ENCODE results near the gene RACGAP1. TPM values are rescaled to one million over a fixed set of nuclear protein-coding genes. Genes with fewer than 3 reads are reported as not detected.

Gene RACGAP1
- total and polyA plus RNA-seq, 2 of the 8 experiments (the other 6 are each of a cell fraction or from before 2014, with no cell fraction given) = 18.0 to 66.3 TPM

- no peaks in the 10 kb centered on the region for H3K9me3 ChIP-seq (ENCODE audit: insufficient read depth in 2 of 2, low read depth in 1 of 2, low read length in 1 of 2)
- H3K4me1 ChIP-seq (replicated peaks in 1 of 4; ENCODE audit: control insufficient read depth in 3 of 4, insufficient read depth in 4 of 4, low read length in 3 of 4) = peaks cover 0 to 9% (median 3%) of the 10 kb centered on the region in 4 experiments; a peak in 5 of 7 replicates
- no peaks in the 10 kb centered on the region for H3K23me2 ChIP-seq (ENCODE audit: low read depth, low read length)
- no peak overlapping the region for H3K4me3 ChIP-seq (ENCODE audit: extremely low read depth in 1 of 4, insufficient read depth in 2 of 4, low read depth in 3 of 4, low read length in 4 of 4)
- no peak overlapping the region for H3K18ac ChIP-seq (ENCODE audit: extremely low read depth, low read length)
- no peak for FAIRE-seq
- H4K20me1 ChIP-seq (replicated peaks in 1 of 2; ENCODE audit: control insufficient read depth in 1 of 2, insufficient read depth in 2 of 2, low read length in 2 of 2) = no peaks in the 10 kb centered on the region
- 89% methylated on average over 5 of the region's 5 CpGs; no CpG with 5 or more reads in 1 of the 2 experiments for WGBS, 2 experiments (ENCODE audit: extremely low coverage in 1 of 2, insufficient coverage in 1 of 2, insufficient read length in 1 of 2, insufficient replicate concordance in 2 of 2, low coverage in 1 of 2, low lambda C conversion rate in 2 of 2, missing lambda C conversion rate in 1 of 2)
- no peak overlapping the region for H4K91ac ChIP-seq (replicated peaks; ENCODE audit: insufficient read length, low read length)
- no peak overlapping the region for H3K4me2 ChIP-seq (ENCODE audit: insufficient read depth in 1 of 2, low read depth in 2 of 2, low read length in 2 of 2)
- H3K79me2 ChIP-seq (ENCODE audit: control insufficient read depth in 1 of 2, insufficient read depth in 2 of 2, low read length in 2 of 2) = no peaks in the 10 kb centered on the region
- POLR2A ChIA-PET (ENCODE audit: partially characterized antibody) = interaction anchor here (0.8 to 2.7 kb wide), 2 partner anchors 9 to 15 kb away, joined by 3 to 9 read pairs; no protein-coding TSS in a partner anchor
- H3K4ac ChIP-seq (replicated peaks; ENCODE audit: insufficient read length, low read depth, low read length) = no peak overlapping the region
- H2BK20ac ChIP-seq (ENCODE audit: low read length) = no peak overlapping the region
- H2BK12ac ChIP-seq (ENCODE audit: low read depth, low read length) = no peak overlapping the region
- no peak overlapping the region for H2AK5ac ChIP-seq (ENCODE audit: low read depth, low read length)
- no peak overlapping the region for H3K27ac ChIP-seq (ENCODE audit: low read depth, low read length)
- no peak overlapping the region for H3K23ac ChIP-seq (ENCODE audit: insufficient read length)
- peaks cover 0 to 25% (median 10%) of the 10 kb centered on the region in 4 experiments; a peak in 6 of 7 replicates for H3K27me3 ChIP-seq (replicated peaks in 1 of 4; ENCODE audit: control insufficient read depth in 3 of 4, extremely low read depth in 1 of 4, insufficient read depth in 3 of 4, low read length in 3 of 4)
- CTCF ChIA-PET (ENCODE audit: partially characterized antibody) = interaction anchor here (0.6 to 23.0 kb wide), 18 partner anchors 11 to 191 kb away, joined by 3 to 420 read pairs (median 24); partner anchors contain the start of genes AQP2, ASIC1 and FAIM2
- no peak for DNase-seq (ENCODE audit: low read depth in 1 of 2, low spot score in 2 of 2)
- H3K36me3 ChIP-seq (ENCODE audit: control insufficient read depth in 2 of 4, insufficient read depth in 4 of 4, low read length in 3 of 4) = no peaks in the 10 kb centered on the region
- H3K79me1 ChIP-seq (ENCODE audit: low read depth, low read length) = no peaks in the 10 kb centered on the region
- no peak overlapping the region for H4K8ac ChIP-seq (ENCODE audit: extremely low read depth, insufficient read depth, low read length)
- no peak overlapping the region for H2BK15ac ChIP-seq (ENCODE audit: low read length)
- no peak overlapping the region for H3K14ac ChIP-seq (ENCODE audit: insufficient read length)
- no peak overlapping the region for H3K56ac ChIP-seq (replicated peaks; ENCODE audit: insufficient read length, low read depth, low read length)
- no peak overlapping the region for H4K5ac ChIP-seq (ENCODE audit: insufficient read length, low read depth, low read length)
- H3K9ac ChIP-seq (replicated peaks in 1 of 4; ENCODE audit: extremely low read depth in 1 of 4, low read depth in 3 of 4, low read length in 3 of 4) = no peak overlapping the region
- no peak overlapping the region for H2BK120ac ChIP-seq (replicated peaks; ENCODE audit: low read depth, low read length)
- H2AFZ ChIP-seq (ENCODE audit: low read length) = no peak overlapping the region
- H2BK5ac ChIP-seq (ENCODE audit: low read depth, low read length) = no peak overlapping the region
- TF ChIP-seq SUZ12 (IDR thresholded peaks at IDR 0.05; ENCODE audit: low read length) = no peak
Measured at GRCh38 chr12:49969027-49969426, 56.3 kb downstream of the RACGAP1 start.
